Cortex of kidney (tissue), 1 donor: ENCODE measurements around the gene RGS3.

Source experiments
- DNase-seq: peaks from one replicate; lab custom pipeline; 2025; lab: John Stamatoyannopoulos, UW

The RGS3 gene

GRCh38 chr9:113530022-113530635 lies 66.6 kb downstream of the RGS3 start:
- DNase-seq, result no peak

GRCh38 chr9:113530942-113531341 lies 67.4 kb downstream of the RGS3 start:
- no peak for DNase-seq

- DNase-seq, result no peak
Observed at GRCh38 chr9:113531919-113532808, 68.6 kb downstream of the RGS3 start.

- no peak for DNase-seq
Observed at GRCh38 chr9:113532809-113533190, 69.3 kb downstream of the RGS3 start.

- no peak for DNase-seq
Observed at GRCh38 chr9:113533335-113534225, 70.1 kb downstream of the RGS3 start.

- no peak for DNase-seq
Observed at GRCh38 chr9:113535756-113536155, 72.2 kb downstream of the RGS3 start.

DNA sequence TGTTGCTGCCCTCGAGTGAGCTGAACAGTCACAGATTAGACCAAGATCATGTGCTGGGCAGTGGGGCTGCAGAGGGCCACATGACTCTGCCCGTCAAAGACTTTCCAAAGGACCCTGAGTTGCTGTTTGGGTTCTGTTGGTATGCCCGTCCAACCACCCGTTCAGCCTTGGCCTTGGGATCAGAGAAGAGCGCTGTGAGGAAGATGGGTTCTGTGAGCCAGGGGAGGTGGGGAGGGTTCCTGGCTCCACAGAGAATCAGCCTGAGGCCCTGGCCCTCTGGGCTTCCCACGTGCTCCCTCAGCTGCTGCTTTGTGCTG lies 72.6 kb downstream of the RGS3 start:
- DNase-seq, result no peak

GRCh38 chr9:113536483-113537228 lies 73.1 kb downstream of the RGS3 start:
- no peak for DNase-seq

- DNase-seq, result no peak
Observed at GRCh38 chr9:113537229-113537810, 73.8 kb downstream of the RGS3 start.

GRCh38 chr9:113538131-113538530 lies 74.6 kb downstream of the RGS3 start:
- DNase-seq, result no peak

DNA sequence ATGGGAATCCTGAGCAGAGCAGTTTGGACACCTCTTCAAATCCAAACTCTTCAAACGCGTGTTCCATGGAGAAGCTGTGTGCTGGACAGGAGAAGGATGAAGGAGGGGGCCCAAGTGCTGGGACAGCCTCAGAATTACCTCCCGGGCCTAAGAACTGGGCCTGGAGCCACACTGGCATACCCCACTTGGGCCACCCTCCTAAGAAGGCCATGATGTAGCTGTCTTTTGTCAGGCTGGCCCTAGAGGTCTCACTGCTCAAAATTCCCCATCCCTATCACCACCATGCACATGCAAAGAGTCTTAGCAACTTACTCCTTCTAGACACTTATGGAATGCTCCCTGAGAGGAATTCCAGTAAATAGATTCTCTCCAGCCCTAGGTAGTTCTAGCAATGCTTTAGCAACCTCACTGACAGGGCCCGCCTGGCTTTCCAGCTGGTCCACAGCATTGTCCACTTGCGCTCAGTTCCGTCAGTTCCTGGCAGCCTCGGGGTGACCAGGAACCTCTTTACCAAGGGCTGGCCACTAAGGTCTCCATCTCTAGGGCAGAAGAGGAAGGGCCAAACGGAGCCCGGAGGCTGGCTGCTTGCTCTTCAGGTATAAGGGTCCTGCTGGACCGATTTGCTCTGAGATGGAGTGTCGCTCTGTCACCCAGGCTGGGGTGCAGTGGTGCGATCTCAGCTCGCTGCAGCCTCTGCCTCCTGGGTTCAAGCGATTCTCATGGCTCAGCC lies 75.3 kb downstream of the RGS3 start:
- DNase-seq, result no peak

DNA sequence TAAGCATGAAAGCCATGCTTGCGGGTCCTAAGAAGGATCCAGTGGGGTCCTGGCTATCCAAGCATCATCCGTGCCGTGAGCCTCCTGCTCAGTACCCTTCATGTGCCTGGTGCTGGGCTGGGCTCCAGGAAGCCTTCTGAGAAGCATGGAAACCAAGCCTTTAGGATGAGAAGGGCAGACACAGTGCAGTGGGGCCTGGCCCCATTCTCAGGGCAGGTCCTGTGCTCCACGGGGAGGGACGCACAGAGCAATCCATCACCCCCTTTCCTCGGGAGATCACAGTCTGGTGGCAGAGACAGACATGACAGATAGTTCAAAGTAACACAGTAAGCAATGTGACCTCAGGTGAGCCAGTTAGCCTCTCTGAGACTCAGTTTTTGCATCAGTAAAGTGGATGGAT lies 76.9 kb downstream of the RGS3 start:
- DNase-seq, result no peak

DNA sequence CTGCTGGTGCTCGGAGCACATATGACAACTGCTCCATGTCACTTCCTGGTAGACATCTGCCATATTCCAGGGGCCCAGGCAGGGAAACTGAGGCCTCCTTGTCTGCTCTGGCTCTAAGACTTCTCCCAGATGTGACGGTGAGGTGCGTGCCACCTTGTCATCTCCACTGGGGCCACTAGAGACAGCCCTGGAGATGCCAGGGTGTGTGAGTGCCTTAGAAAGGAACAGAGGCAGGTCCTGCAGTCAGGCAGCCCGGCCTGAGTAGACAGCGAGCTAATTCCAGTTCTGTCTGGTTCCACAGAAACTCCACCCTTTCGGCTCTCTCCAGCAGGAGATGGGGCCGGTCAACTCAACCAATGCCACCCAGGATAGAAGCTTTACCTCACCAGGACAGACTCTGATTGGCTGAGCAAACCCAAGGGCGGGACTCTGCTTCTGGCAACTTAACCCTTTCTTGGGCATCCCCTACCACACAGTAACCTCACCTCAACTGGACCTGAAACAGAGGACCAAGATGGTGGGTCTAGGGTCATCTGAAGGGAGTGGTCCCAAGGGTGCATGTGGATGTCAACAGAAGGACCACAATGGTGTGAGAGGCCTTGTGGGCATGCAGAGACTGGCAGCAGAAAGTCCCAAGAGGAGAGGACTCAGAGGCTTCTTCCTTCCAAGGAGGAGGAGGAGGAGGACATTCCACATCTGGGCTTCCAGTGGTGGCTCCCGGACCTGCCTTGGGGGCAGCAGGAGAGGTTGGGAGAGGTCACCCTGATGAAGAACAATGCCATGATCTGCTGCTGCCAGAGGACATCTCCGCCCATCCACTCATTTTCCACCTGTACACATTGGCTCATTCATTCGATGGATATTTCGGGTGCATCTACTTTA lies 77.7 kb downstream of the RGS3 start:
- DNase-seq, result no peak

DNA sequence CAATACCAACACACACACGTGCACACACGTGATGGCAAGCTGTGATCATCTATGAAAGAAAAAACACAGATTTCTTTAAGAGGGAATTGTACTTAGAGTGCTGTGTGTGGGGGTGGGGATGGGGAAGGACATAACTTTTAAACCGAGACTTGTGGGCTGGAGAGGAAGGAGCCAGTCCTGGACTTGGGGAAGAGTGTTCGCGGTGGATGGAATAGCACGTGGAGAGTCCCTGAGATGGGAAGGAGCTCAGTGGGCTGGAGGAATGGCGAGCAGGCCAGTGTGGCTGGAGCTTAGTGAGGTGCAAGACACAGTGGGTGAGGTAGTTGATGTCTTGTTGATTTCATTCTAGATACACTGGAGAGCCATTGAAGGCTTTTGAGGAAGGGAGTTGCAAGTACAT lies 78.5 kb downstream of the RGS3 start:
- DNase-seq, result no peak

GRCh38 chr9:113542741-113543140 lies 79.2 kb downstream of the RGS3 start:
- DNase-seq, result no peak

GRCh38 chr9:113543296-113543981 lies 79.9 kb downstream of the RGS3 start:
- DNase-seq, result no peak

DNA sequence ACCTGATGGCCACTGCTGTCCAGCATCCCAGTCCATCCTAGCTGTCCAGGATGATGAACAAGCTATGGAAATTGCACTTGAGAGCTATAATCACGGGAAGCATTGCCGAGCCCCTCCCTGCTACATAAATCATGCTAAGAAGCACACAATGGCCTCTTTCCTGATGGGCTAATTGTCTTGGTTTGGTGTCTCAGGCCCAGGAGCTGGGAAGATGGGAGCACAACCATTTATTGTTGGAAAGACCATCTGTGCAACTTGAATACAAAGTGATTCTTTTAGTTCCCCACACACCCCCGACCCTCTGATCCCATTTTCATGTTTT lies 80.4 kb downstream of the RGS3 start:
- DNase-seq, result no peak

DNA sequence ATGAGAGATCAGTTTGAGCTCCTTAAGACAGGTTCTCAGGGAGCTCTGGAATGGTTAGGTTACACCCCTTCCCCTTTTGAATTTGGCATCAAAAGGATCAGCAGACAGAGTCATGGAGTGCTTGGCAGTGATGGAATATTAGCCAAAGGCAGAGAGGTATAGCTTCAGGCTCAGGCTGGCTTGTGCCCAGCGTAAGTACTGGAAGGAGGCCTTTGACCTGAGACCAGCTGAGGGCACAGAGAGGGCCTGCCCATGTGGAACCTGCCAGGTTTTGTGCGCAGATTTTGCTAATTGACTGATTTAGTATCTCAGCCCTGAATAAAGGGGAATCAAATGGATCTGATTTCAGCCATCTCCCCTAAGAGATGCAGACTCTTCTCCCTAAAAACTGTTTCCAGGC lies 81.5 kb downstream of the RGS3 start:
- no peak for DNase-seq

DNA sequence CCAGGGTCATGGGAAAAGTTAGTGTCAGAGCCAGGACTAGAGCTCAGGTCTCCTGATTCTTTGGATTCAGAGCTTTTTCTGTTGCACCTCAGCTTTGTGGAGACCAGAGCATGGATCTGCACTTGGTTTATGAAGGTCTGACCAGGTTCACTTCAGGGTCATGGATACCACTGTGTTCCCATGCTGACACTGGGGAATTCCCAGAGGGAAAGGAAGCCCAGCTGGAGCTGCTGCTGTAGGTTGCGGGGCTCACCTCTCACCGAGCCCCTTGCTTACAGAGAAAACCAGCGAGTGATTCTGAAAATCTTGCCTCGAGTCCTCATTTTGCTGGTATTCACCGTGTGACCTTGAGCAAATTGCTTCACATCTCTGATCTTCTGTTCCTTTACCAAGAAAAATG lies 83.0 kb downstream of the RGS3 start:
- no peak for DNase-seq

GRCh38 chr9:113547501-113547900 lies 84.0 kb downstream of the RGS3 start:
- DNase-seq, result no peak
